CD4-positive, alpha-beta T cell treated with Interleukin-4 for 4 hours (primary cell): ENCODE measurements around the gene C16orf82.
"Not testable (repeated sequence)": the region's sequence is repeated elsewhere in the genome, so short reads cannot be mapped to it uniquely, and the experiment has no call there.

Experiments
- DNase-seq: peaks from one replicate; pipeline ENCODE4 v3.0.0-alpha.2; 2020

The C16orf82 gene

GRCh38 chr16:27066668-27067537 lies at the start of gene C16orf82:
Gene C16orf82 (plus strand): TSS chr16:27066927.
- no peak for DNase-seq

GRCh38 chr16:27020031-27020430 lies 46.7 kb upstream of the C16orf82 start:
- no peak for DNase-seq

GRCh38 chr16:27024010-27024409 lies 42.7 kb upstream of the C16orf82 start:
- no peak for DNase-seq

- no peak for DNase-seq
Observed at GRCh38 chr16:27025581-27025980, 41.1 kb upstream of the C16orf82 start.

- no peak for DNase-seq
Observed at GRCh38 chr16:27027971-27028370, 38.8 kb upstream of the C16orf82 start.

GRCh38 chr16:27028591-27029110 lies 38.1 kb upstream of the C16orf82 start:
- no peak for DNase-seq

GRCh38 chr16:27029525-27029924 lies 37.2 kb upstream of the C16orf82 start:
- DNase-seq, result no peak

GRCh38 chr16:27033281-27033979 lies 33.3 kb upstream of the C16orf82 start:
- no peak for DNase-seq

- no peak for DNase-seq
Observed at GRCh38 chr16:27040732-27041131, 26.0 kb upstream of the C16orf82 start.

- DNase-seq, result no peak
Observed at GRCh38 chr16:27046958-27047518, 19.7 kb upstream of the C16orf82 start.

GRCh38 chr16:27048316-27048715 lies 18.4 kb upstream of the C16orf82 start:
- no peak for DNase-seq

- no peak for DNase-seq
Observed at GRCh38 chr16:27049117-27049516, 17.6 kb upstream of the C16orf82 start.

- no peak for DNase-seq
Observed at GRCh38 chr16:27052007-27052406, 14.7 kb upstream of the C16orf82 start.

- no peak for DNase-seq
Observed at GRCh38 chr16:27053996-27054395, 12.7 kb upstream of the C16orf82 start.

GRCh38 chr16:27058299-27058698 lies 8.4 kb upstream of the C16orf82 start:
- DNase-seq, result no peak

- DNase-seq, result no peak
Observed at GRCh38 chr16:27070776-27071175, 4.0 kb downstream of the C16orf82 start.

GRCh38 chr16:27073733-27074132 lies 7.0 kb downstream of the C16orf82 start:
- no peak for DNase-seq

- DNase-seq, result no peak
Observed at GRCh38 chr16:27080895-27081294, 14.2 kb downstream of the C16orf82 start.

- no peak for DNase-seq
Observed at GRCh38 chr16:27083861-27084261, 17.1 kb downstream of the C16orf82 start.

- no peak for DNase-seq
Observed at GRCh38 chr16:27084307-27085028, 17.7 kb downstream of the C16orf82 start.

GRCh38 chr16:27085182-27085581 lies 18.5 kb downstream of the C16orf82 start:
- DNase-seq, result no peak

- not testable (repeated sequence) for DNase-seq
Observed at GRCh38 chr16:27086031-27086430, 19.3 kb downstream of the C16orf82 start.

GRCh38 chr16:27088216-27088615 lies 21.5 kb downstream of the C16orf82 start:
- DNase-seq, result no peak
